Tibial nerve (tissue), 4 donors: ENCODE data around the gene ZNF146. TPM values are rescaled to one million over a fixed set of nuclear protein-coding genes. Genes with fewer than 3 reads are reported as not detected.

Experiments used
- DNase-seq, 2 donors: peaks; one replicate each; pipeline ENCODE4 v3.0.0-alpha.2; 2019; ENCODE audit warnings: low spot score in 2 of 2
- H3K27ac ChIP-seq, 4 donors: fragments of 200-600 bp; sonication (generic) in 3 of 4; one replicate each; pipeline ENCODE4 v1.5.1; 2017 to 2019; ENCODE audit warnings: mild to moderate bottlenecking in 1 of 4
- H3K27me3 ChIP-seq, 2 donors: fragments of 200-600 bp; sonication (generic) in 1 of 2; one replicate each; pipeline versions ENCODE4 v1.5.1 to v1.6.0; 2017 to 2019
- H3K36me3 ChIP-seq, 3 donors: fragments of 200-600 bp; sonication (generic); one replicate each; pipeline ENCODE4 v1.5.1; 2018 to 2019
- H3K4me1 ChIP-seq, 4 donors: fragments of 200-600 bp; sonication (generic) in 3 of 4; one replicate each; pipeline ENCODE4 v1.5.1; 2017 to 2019
- H3K4me3 ChIP-seq, 4 donors: fragments of 200-600 bp; sonication (generic) in 3 of 4; one replicate each; pipeline ENCODE4 v1.5.1; 2017 to 2019; ENCODE audit warnings: mild to moderate bottlenecking in 1 of 4, moderate library complexity in 1 of 4
- H3K9me3 ChIP-seq, 4 donors: fragments of 200-600 bp; sonication (generic) in 3 of 4; one replicate each; pipeline ENCODE4 v1.5.1; 2017 to 2019
- CTCF ChIP-seq, 5 experiments: fragments of 200-600 bp in 3 of 5; fragments of 450-650 bp in 2 of 5; sonication (generic) in 3 of 5; IDR thresholded peaks; one replicate each; pipeline ENCODE4 v1.5.1; 2016 to 2019; ENCODE audit warnings: antibody characterized with exemption in 5 of 5, mild to moderate bottlenecking in 3 of 5, moderate library complexity in 2 of 5
- EP300 ChIP-seq, 2 donors: sonication (generic); formaldehyde crosslinking; IDR thresholded peaks; one replicate each; pipeline ENCODE4 v1.6.1; 2017; ENCODE audit warnings: antibody characterized with exemption in 2 of 2, mild to moderate bottlenecking in 1 of 2
- POLR2A ChIP-seq, 2 donors: fragments of 450-650 bp; IDR thresholded peaks; one replicate each; pipeline ENCODE4 v1.6.1; 2017; ENCODE audit warnings: antibody characterized with exemption in 2 of 2, mild to moderate bottlenecking in 2 of 2, moderate library complexity in 2 of 2
- WGBS, 2 donors: methylation state at CpG; one replicate each; pipeline ENCODE4 v1.1.5; 2018; 5-methylcytosine and 5-hydroxymethylcytosine counted together
- total RNA-seq, 4 donors: library from RNA; depleted of rRNA; stranded (reverse); fragments of >200 nt; gene quantifications; one replicate each; pipeline ENCODE4 v1.1.0, GENCODE V29; 2016

Gene ZNF146
- total RNA-seq, 4 donors from 2014 or later = 52.2 to 66.1 (median 53.9) TPM

GRCh38 chr19:36245210-36246005, 30.5 kb downstream of the ZNF146 start:
- WGBS, 2 donors = 1 to 2% methylated on average over 22 to 52 of the region's 63 CpGs

GRCh38 chr19:36246006-36246481, 31.1 kb downstream of the ZNF146 start:
- peaks cover 0 to 59% (median 0%) of the 10 kb centered on the region in 4 donors for H3K9me3 ChIP-seq
- peaks cover 0 to 14% (median 0%) of the 10 kb centered on the region in 4 donors for H3K4me1 ChIP-seq
- H3K4me3 ChIP-seq = peak overlapping the region in 1 of 4 donors; percentile 32
- 44 to 48% methylated on average over 20 to 29 of the region's 29 CpGs for WGBS, 2 donors
- DNase-seq = no peak
- TF ChIP-seq POLR2A (IDR thresholded peaks at IDR 0.05) = no peak
- peaks cover 0 to 3% (median 0%) of the 10 kb centered on the region in 3 donors for H3K36me3 ChIP-seq
- H3K27ac ChIP-seq = no peak overlapping the region
- no peaks in the 10 kb centered on the region for H3K27me3 ChIP-seq

More at GRCh38 chr19:36245210-36246005, 30.5 kb downstream of the ZNF146 start:
- Histone ChIP-seq H3K9me3 (peaks cover 0 to 64% (median under 1%) of the 10 kb centered on the region in 4 donors), H3K4me3 (peak overlapping the region in 2 of 4 donors; percentile 18 to 32), H3K36me3 (peaks cover 0 to 9% (median 0%) of the 10 kb centered on the region in 3 donors), H3K27me3 (no peaks in the 10 kb centered on the region), H3K4me1 (peaks cover 0 to 14% (median 0%) of the 10 kb centered on the region in 4 donors), H3K27ac (no peak overlapping the region)
- no peak for DNase-seq
- TF ChIP-seq POLR2A (IDR thresholded peaks at IDR 0.05) = no peak
- no peak for TF ChIP-seq EP300 (IDR thresholded peaks at IDR 0.05)
- no peak for TF ChIP-seq CTCF (IDR thresholded peaks at IDR 0.05)

- TF ChIP-seq CTCF (IDR thresholded peaks at IDR 0.05) (no peak), POLR2A (IDR thresholded peaks at IDR 0.05) (no peak), EP300 (IDR thresholded peaks at IDR 0.05) (no peak)
Measured at GRCh38 chr19:36252047-36252446, 37.1 kb downstream of the ZNF146 start.

GRCh38 chr19:36254848-36255247, 39.9 kb downstream of the ZNF146 start:
- Histone ChIP-seq H3K27ac (no peak overlapping the region), H3K4me3 (no peak overlapping the region), H3K27me3 (no peaks in the 10 kb centered on the region), H3K36me3 (peaks cover 0 to 42% (median 0%) of the 10 kb centered on the region in 3 donors), H3K4me1 (no peaks in the 10 kb centered on the region), H3K9me3 (peaks cover 0 to 42% (median 0%) of the 10 kb centered on the region in 4 donors)
- no peak for DNase-seq
- TF ChIP-seq POLR2A (IDR thresholded peaks at IDR 0.05) = no peak
- TF ChIP-seq CTCF (IDR thresholded peaks at IDR 0.05) = no peak
- WGBS, 2 donors = 93% methylated on average over 11 of the region's 11 CpGs

More at GRCh38 chr19:36252047-36252446, 37.1 kb downstream of the ZNF146 start:
- Histone ChIP-seq H3K4me3 (no peak overlapping the region), H3K36me3 (peaks cover 0 to 34% (median 0%) of the 10 kb centered on the region in 3 donors), H3K9me3 (peaks cover 0 to 44% (median 0%) of the 10 kb centered on the region in 4 donors), H3K27ac (no peak overlapping the region), H3K27me3 (no peaks in the 10 kb centered on the region), H3K4me1 (no peaks in the 10 kb centered on the region)
- DNase-seq = no peak
- 48 to 59% methylated on average over 1 of the region's 1 CpG for WGBS, 2 donors

- Histone ChIP-seq H3K4me1 (no peaks in the 10 kb centered on the region), H3K36me3 (peaks cover 0 to 42% (median 0%) of the 10 kb centered on the region in 3 donors), H3K27me3 (no peaks in the 10 kb centered on the region), H3K27ac (no peak overlapping the region), H3K4me3 (no peak overlapping the region), H3K9me3 (peaks cover 0 to 42% (median 0%) of the 10 kb centered on the region in 4 donors)
- TF ChIP-seq EP300 (IDR thresholded peaks at IDR 0.05) (no peak), CTCF (IDR thresholded peaks at IDR 0.05) (no peak), POLR2A (IDR thresholded peaks at IDR 0.05) (no peak)
- no peak for DNase-seq
- 92 to 94% methylated on average over 28 of the region's 28 CpGs for WGBS, 2 donors
Measured at GRCh38 chr19:36255316-36255715, 40.4 kb downstream of the ZNF146 start.
